Peyer's patch (tissue), 4 donors: Measurements from ENCODE around the gene TLN1. TPM values are rescaled to one million over a fixed set of nuclear protein-coding genes. Genes with fewer than 3 reads are reported as not detected.

Experiments
- DNase-seq, 3 donors: peaks; one replicate each; pipeline ENCODE4 v3.0.0-alpha.2; 2017 to 2019
- H3K27ac ChIP-seq, 4 donors: fragments of 200-600 bp; sonication (generic); one replicate each; pipeline ENCODE4 v1.5.1; 2016 to 2019
- H3K27me3 ChIP-seq, 2 donors: fragments of 200-600 bp; sonication (generic); one replicate each; pipeline ENCODE4 v1.5.1; 2019
- H3K36me3 ChIP-seq, 3 donors: fragments of 200-600 bp; sonication (generic); one replicate each; pipeline ENCODE4 v1.5.1; 2016 to 2019
- H3K4me1 ChIP-seq, 4 donors: fragments of 200-600 bp; sonication (generic); one replicate each; pipeline ENCODE4 v1.5.1; 2016 to 2019
- H3K4me3 ChIP-seq, 4 donors: fragments of 200-600 bp; sonication (generic); 1 replicate in 3 of 4; 2 replicates in 1 of 4; pipeline ENCODE4 v1.5.1; 2016 to 2019; ENCODE audit warnings: mild to moderate bottlenecking in 1 of 4
- H3K9me3 ChIP-seq, 4 donors: fragments of 200-600 bp; sonication (generic); one replicate each; pipeline ENCODE4 v1.5.1; 2016 to 2019; ENCODE audit warnings: mild to moderate bottlenecking in 1 of 4
- CTCF ChIP-seq, 6 experiments: fragments of 450-650 bp in 4 of 6; fragments of 200-600 bp in 2 of 6; sonication (generic) in 1 of 6; IDR thresholded peaks; one replicate each; pipeline ENCODE4 v1.5.1; 2017 to 2019; ENCODE audit warnings: antibody characterized with exemption in 6 of 6, mild to moderate bottlenecking in 3 of 6, moderate library complexity in 1 of 6
- POLR2A ChIP-seq, 2 donors: fragments of 450-650 bp; IDR thresholded peaks; one replicate each; pipeline ENCODE4 v1.5.1; 2017; ENCODE audit warnings: antibody characterized with exemption in 2 of 2, mild to moderate bottlenecking in 2 of 2, moderate library complexity in 2 of 2
- total RNA-seq, 4 donors: library from RNA; depleted of rRNA; stranded (reverse); fragments of >200 nt; gene quantifications; one replicate each; pipeline ENCODE4 v1.1.0, GENCODE V29; 2016

Gene TLN1
- total RNA-seq, 4 donors from 2014 or later, result 129 to 262 (median 188) TPM

GRCh38 chr9:35687972-35688557 lies 43.9 kb downstream of the TLN1 start:
- Histone ChIP-seq H3K27ac (peak overlapping the region in 2 of 4 donors; percentile 83 to 89), H3K9me3 (no peaks in the 10 kb centered on the region), H3K4me3 (peak overlapping the region in 1 of 4 donors; percentile 69), H3K4me1 (peaks cover 0 to 23% (median 0%) of the 10 kb centered on the region in 4 donors), H3K36me3 (peaks cover 0 to 8% (median 0%) of the 10 kb centered on the region in 3 donors), H3K27me3 (no peaks in the 10 kb centered on the region)
- no peak for DNase-seq
- TF ChIP-seq POLR2A (IDR thresholded peaks at IDR 0.05), result no peak
- TF ChIP-seq CTCF (IDR thresholded peaks at IDR 0.05), result no peak

- DNase-seq, result no peak
- TF ChIP-seq POLR2A (IDR thresholded peaks at IDR 0.05) (no peak), CTCF (IDR thresholded peaks at IDR 0.05) (no peak)
- Histone ChIP-seq H3K27ac (peak overlapping the region in 1 of 4 donors; percentile 89), H3K9me3 (no peaks in the 10 kb centered on the region), H3K27me3 (no peaks in the 10 kb centered on the region), H3K36me3 (peaks cover 0 to 8% (median 0%) of the 10 kb centered on the region in 3 donors), H3K4me3 (peak overlapping the region in 1 of 4 donors; percentile 69), H3K4me1 (peaks cover 0 to 23% (median 0%) of the 10 kb centered on the region in 4 donors)
Measured at GRCh38 chr9:35687306-35687705, 44.7 kb downstream of the TLN1 start.

GRCh38 chr9:35686222-35687203 lies 45.5 kb downstream of the TLN1 start:
- no peaks in the 10 kb centered on the region for H3K9me3 ChIP-seq

DNA sequence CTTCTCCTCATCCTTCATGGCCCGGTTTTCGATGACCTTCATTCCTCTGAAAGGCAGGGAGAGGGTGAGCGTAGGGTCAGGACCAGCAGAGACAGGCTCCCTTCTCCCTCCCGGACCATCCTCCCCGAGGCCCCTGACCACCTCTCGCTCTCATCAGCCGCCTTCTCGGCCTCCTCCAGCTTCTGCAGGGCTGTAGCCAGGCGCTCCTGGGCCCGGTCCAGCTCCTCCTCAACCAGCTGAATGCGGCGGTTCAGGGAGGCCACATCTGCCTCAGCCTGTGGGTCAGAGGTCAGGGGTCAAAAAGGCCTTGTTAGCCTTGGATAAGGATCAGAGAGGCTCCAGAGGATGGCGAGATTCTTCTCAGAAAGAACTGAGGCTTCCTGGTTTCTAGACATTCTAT lies 46.5 kb downstream of the TLN1 start:
- H3K4me3 ChIP-seq, result peak overlapping the region in 1 of 4 donors; percentile 69
- peak overlapping the region in 1 of 4 donors; percentile 1 for H3K27ac ChIP-seq
- no peaks in the 10 kb centered on the region for H3K9me3 ChIP-seq
- TF ChIP-seq POLR2A (IDR thresholded peaks at IDR 0.05) (no peak), CTCF (IDR thresholded peaks at IDR 0.05) (no peak)
- peaks cover 0 to 8% (median 0%) of the 10 kb centered on the region in 3 donors for H3K36me3 ChIP-seq
- DNase-seq, result no peak
- peaks cover 0 to 22% (median 0%) of the 10 kb centered on the region in 4 donors for H3K4me1 ChIP-seq
- no peaks in the 10 kb centered on the region for H3K27me3 ChIP-seq

More at GRCh38 chr9:35686222-35687203, 45.5 kb downstream of the TLN1 start:
- Histone ChIP-seq H3K27ac (peak overlapping the region in 1 of 4 donors; percentile 89), H3K27me3 (no peaks in the 10 kb centered on the region), H3K4me3 (peak overlapping the region in 1 of 4 donors; percentile 69), H3K4me1 (peaks cover 0 to 23% (median 0%) of the 10 kb centered on the region in 4 donors), H3K36me3 (peaks cover 0 to 8% (median 0%) of the 10 kb centered on the region in 3 donors)
- DNase-seq, result no peak
- no peak for TF ChIP-seq CTCF (IDR thresholded peaks at IDR 0.05)
- TF ChIP-seq POLR2A (IDR thresholded peaks at IDR 0.05), result no peak

- Histone ChIP-seq H3K4me3 (peak overlapping the region in 1 of 4 donors; percentile 69), H3K27me3 (no peaks in the 10 kb centered on the region), H3K36me3 (peaks cover 0 to 8% (median 0%) of the 10 kb centered on the region in 3 donors), H3K4me1 (peaks cover 0 to 16% (median 0%) of the 10 kb centered on the region in 4 donors), H3K27ac (peak overlapping the region in 1 of 4 donors; percentile 5), H3K9me3 (no peaks in the 10 kb centered on the region)
- TF ChIP-seq CTCF (IDR thresholded peaks at IDR 0.05), result no peak
- no peak for TF ChIP-seq POLR2A (IDR thresholded peaks at IDR 0.05)
- no peak for DNase-seq
Measured at GRCh38 chr9:35684921-35685320, 47.1 kb downstream of the TLN1 start.
